NT2/D1 (cell line): ENCODE measurements around the gene TMEM258.
A peak's percentile ranks its signal among the peaks of the same experiment; 100 is the strongest.

ENCODE experiments used
- DNase-seq: peaks from one replicate; pipeline ENCODE4 v3.0.0-alpha.2; 2011; ENCODE audit warnings: low read depth, low spot score
- H3K27me3 ChIP-seq: 2 replicates; pipeline ENCODE4 v1.6.0; 2011; ENCODE audit warnings: mild to moderate bottlenecking; ENCODE audit not compliant: insufficient read length, insufficient read depth
- H3K36me3 ChIP-seq: 2 replicates; pipeline ENCODE4 v1.6.1; 2011; ENCODE audit warnings: mild to moderate bottlenecking, low read length, mixed read lengths; ENCODE audit not compliant: insufficient read depth, insufficient read length
- H3K4me1 ChIP-seq: 2 replicates; pipeline ENCODE4 v1.5.1; 2011; ENCODE audit not compliant: insufficient read depth, insufficient read length
- H3K4me3 ChIP-seq: 2 replicates; pipeline ENCODE4 v1.5.1; 2011; ENCODE audit warnings: low read depth; ENCODE audit not compliant: insufficient read length
- H3K9ac ChIP-seq: 2 replicates; pipeline ENCODE4 v1.6.0; 2011; ENCODE audit warnings: low read depth; ENCODE audit not compliant: insufficient read length
- H3K9me3 ChIP-seq: 2 replicates; pipeline ENCODE4 v1.5.1; 2011; ENCODE audit warnings: mild to moderate bottlenecking, low read length; ENCODE audit not compliant: insufficient read depth
- SUZ12 ChIP-seq: IDR thresholded peaks from 2 replicates; pipeline ENCODE4 v1.6.1; 2011; ENCODE audit not compliant: insufficient read length, insufficient read depth; ENCODE audit errors: extremely low read depth
- YY1 ChIP-seq: IDR thresholded peaks from 2 replicates; pipeline ENCODE4 v1.6.1; 2011; ENCODE audit not compliant: insufficient read length, insufficient read depth
- ZNF274 ChIP-seq: IDR thresholded peaks from 2 replicates; pipeline ENCODE4 v1.6.1; 2011; ENCODE audit warnings: mild to moderate bottlenecking, low read depth, low read length

TMEM258 gene

GRCh38 chr11:61836193-61836592, 43.8 kb upstream of the TMEM258 start:
- Histone ChIP-seq H3K4me3 (no peak overlapping the region), H3K4me1 (peaks cover 27% of the 10 kb centered on the region)

GRCh38 chr11:61834278-61835048, 42.1 kb upstream of the TMEM258 start:
- Histone ChIP-seq H3K9ac (peak overlapping the region; percentile 62), H3K4me3 (no peak overlapping the region), H3K9me3 (no peaks in the 10 kb centered on the region), H3K4me1 (peaks cover 32% of the 10 kb centered on the region), H3K27me3 (no peaks in the 10 kb centered on the region), H3K36me3 (peaks cover 59% of the 10 kb centered on the region)
- TF ChIP-seq YY1 (no peak), ZNF274 (no peak)
- DNase-seq: no peak

More at GRCh38 chr11:61836193-61836592, 43.8 kb upstream of the TMEM258 start:
- no peak for DNase-seq
- TF ChIP-seq SUZ12: no peak
- no peak for TF ChIP-seq ZNF274
- TF ChIP-seq YY1: no peak
- no peaks in the 10 kb centered on the region for H3K27me3 ChIP-seq
- no peaks in the 10 kb centered on the region for H3K9me3 ChIP-seq
- peaks cover 71% of the 10 kb centered on the region for H3K36me3 ChIP-seq
- H3K9ac ChIP-seq: no peak overlapping the region

- Histone ChIP-seq H3K9me3 (no peaks in the 10 kb centered on the region), H3K9ac (peak overlapping the region; percentile 58), H3K4me1 (peaks cover 32% of the 10 kb centered on the region), H3K27me3 (no peaks in the 10 kb centered on the region), H3K36me3 (peaks cover 55% of the 10 kb centered on the region), H3K4me3 (no peak overlapping the region)
- TF ChIP-seq SUZ12 (no peak), YY1 (no peak), ZNF274 (no peak)
- DNase-seq: no peak
Observed at GRCh38 chr11:61833926-61834277, 41.5 kb upstream of the TMEM258 start.

GRCh38 chr11:61833471-61833870, 41.1 kb upstream of the TMEM258 start:
- H3K9ac ChIP-seq: no peak overlapping the region
- no peaks in the 10 kb centered on the region for H3K27me3 ChIP-seq
- DNase-seq: no peak
- H3K4me1 ChIP-seq: peaks cover 32% of the 10 kb centered on the region
- H3K9me3 ChIP-seq: no peaks in the 10 kb centered on the region
- TF ChIP-seq SUZ12 (no peak), ZNF274 (no peak), YY1 (no peak)
- H3K4me3 ChIP-seq: no peak overlapping the region
- peaks cover 51% of the 10 kb centered on the region for H3K36me3 ChIP-seq

GRCh38 chr11:61832754-61833153, 40.4 kb upstream of the TMEM258 start:
- Histone ChIP-seq H3K27me3 (no peaks in the 10 kb centered on the region), H3K4me3 (no peak overlapping the region), H3K9ac (no peak overlapping the region), H3K9me3 (no peaks in the 10 kb centered on the region), H3K4me1 (peaks cover 32% of the 10 kb centered on the region), H3K36me3 (peaks cover 44% of the 10 kb centered on the region)
- DNase-seq: no peak
- no peak for TF ChIP-seq YY1
- no peak for TF ChIP-seq ZNF274
- no peak for TF ChIP-seq SUZ12

- H3K4me3 ChIP-seq: no peak overlapping the region
- H3K9me3 ChIP-seq: no peaks in the 10 kb centered on the region
- H3K9ac ChIP-seq: no peak overlapping the region
- H3K4me1 ChIP-seq: peaks cover 27% of the 10 kb centered on the region
- TF ChIP-seq YY1 (no peak), SUZ12 (no peak), ZNF274 (no peak)
- H3K36me3 ChIP-seq: peaks cover 38% of the 10 kb centered on the region
- no peaks in the 10 kb centered on the region for H3K27me3 ChIP-seq
- no peak for DNase-seq
Observed at GRCh38 chr11:61832207-61832606, 39.8 kb upstream of the TMEM258 start.

GRCh38 chr11:61830237-61831105, 38.1 kb upstream of the TMEM258 start:
- peak overlapping the region; percentile 99 for H3K9ac ChIP-seq
- no peak for DNase-seq
- no peak for TF ChIP-seq SUZ12
- no peak for TF ChIP-seq YY1
- no peak for TF ChIP-seq ZNF274
- H3K27me3 ChIP-seq: no peaks in the 10 kb centered on the region
- H3K9me3 ChIP-seq: no peaks in the 10 kb centered on the region
- H3K4me3 ChIP-seq: peak overlapping the region; percentile 98
- H3K36me3 ChIP-seq: peaks cover 36% of the 10 kb centered on the region
- peaks cover 26% of the 10 kb centered on the region for H3K4me1 ChIP-seq

GRCh38 chr11:61829806-61830205, 37.4 kb upstream of the TMEM258 start:
- Histone ChIP-seq H3K27me3 (no peaks in the 10 kb centered on the region), H3K36me3 (peaks cover 36% of the 10 kb centered on the region), H3K9me3 (no peaks in the 10 kb centered on the region), H3K4me1 (peaks cover 26% of the 10 kb centered on the region), H3K9ac (peak overlapping the region; percentile 99), H3K4me3 (peak overlapping the region; percentile 98)
- no peak for DNase-seq
- TF ChIP-seq ZNF274 (no peak), SUZ12 (no peak), YY1 (no peak)
